ENCODE measurements around the gene FRMD4A.

The FRMD4A gene

GRCh38 chr10:14330388-14331061 lies at the start of gene FRMD4A:
FRMD4A (minus strand) TSS chr10:14330924.
- Mint-ChIP-seq H3K36me3 (ENCODE audit: low read depth) (no peaks in the 10 kb centered on the region), H3K9me3 (no peaks in the 10 kb centered on the region), H3K4me3 (no peak within 1 kb of the TSS), H3K27me3 (ENCODE audit: low read depth) (peaks cover 48% of the 10 kb centered on the region), H3K4me1 (ENCODE audit: low read depth) (no peaks in the 10 kb centered on the region), H3K27ac (no peak within 1 kb of the TSS)

DNA sequence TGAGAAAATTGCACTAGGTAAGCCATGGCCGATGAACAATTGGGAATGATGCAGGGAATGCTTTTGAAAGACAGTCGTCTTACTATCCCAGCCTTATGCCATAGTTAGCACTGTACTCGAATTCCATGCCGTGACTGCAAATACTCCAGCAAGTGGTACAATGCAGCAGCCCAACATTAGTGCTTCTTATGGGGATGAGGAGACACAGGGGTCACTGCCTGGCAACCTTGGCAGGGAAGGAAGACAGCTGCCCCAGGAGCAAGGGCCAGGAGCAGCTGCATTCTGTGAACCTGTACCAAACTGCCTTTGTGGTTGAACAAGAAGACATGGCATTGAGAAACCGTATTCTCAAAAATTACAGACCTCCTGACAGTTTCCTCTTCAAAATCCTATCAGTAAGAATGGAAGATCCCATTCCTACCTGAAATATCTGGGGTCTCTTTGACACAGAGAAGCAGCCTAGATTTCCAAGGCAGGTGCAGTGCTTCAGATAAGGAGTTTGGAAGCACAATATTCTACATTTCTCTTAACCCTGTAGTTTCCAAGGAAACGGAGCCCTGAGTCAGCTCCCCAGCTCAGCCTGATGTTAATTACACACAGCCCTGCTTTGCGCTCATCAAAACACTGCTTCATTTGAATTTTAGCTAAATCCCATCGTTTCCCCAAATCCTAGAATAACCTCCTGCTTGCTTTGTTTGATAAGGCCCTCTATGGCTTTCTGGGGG lies 49.0 kb upstream of the FRMD4A start:
- Mint-ChIP-seq H3K4me1 (ENCODE audit: low read depth) (peaks cover 2% of the 10 kb centered on the region), H3K4me3 (no peak overlapping the region), H3K27ac (no peak overlapping the region), H3K36me3 (ENCODE audit: low read depth) (no peaks in the 10 kb centered on the region), H3K27me3 (ENCODE audit: low read depth) (peaks cover 51% of the 10 kb centered on the region), H3K9me3 (no peaks in the 10 kb centered on the region)

- H3K4me1 Mint-ChIP-seq (ENCODE audit: low read depth): peaks cover 2% of the 10 kb centered on the region
- peaks cover 51% of the 10 kb centered on the region for H3K27me3 Mint-ChIP-seq (ENCODE audit: low read depth)
- H3K27ac Mint-ChIP-seq: no peak overlapping the region
- no peaks in the 10 kb centered on the region for H3K36me3 Mint-ChIP-seq (ENCODE audit: low read depth)
- no peaks in the 10 kb centered on the region for H3K9me3 Mint-ChIP-seq
- H3K4me3 Mint-ChIP-seq: no peak overlapping the region
Measured at GRCh38 chr10:14378387-14378960, 47.8 kb upstream of the FRMD4A start.

DNA sequence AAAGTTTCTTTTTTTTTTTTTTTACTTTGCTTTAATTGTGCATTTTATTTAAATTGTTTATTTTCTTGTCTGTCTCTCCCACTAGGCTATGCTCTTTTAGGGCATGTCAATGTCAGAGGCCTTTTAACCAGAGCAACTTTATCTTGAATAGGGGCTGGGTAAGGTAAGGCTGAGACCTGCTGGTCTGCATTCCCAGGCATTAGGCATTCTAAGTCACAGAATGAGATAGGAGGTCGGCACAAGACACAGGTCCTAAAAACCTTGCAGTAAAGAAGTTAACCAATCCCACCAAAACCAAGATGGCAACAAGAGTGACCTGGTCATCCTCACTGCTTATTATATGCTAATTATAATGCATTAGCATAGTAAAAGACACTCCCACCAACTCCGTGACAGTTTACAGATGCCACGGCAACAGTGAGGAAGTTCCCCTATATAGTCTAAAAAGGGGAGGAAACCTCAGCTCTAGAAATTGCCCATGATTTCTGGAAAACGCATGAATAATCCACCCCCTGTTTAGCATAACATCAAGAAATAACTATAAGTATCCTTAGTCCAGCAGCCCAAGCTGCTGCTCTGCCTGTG lies 47.0 kb upstream of the FRMD4A start:
- Mint-ChIP-seq H3K27me3 (ENCODE audit: low read depth) (peaks cover 51% of the 10 kb centered on the region), H3K27ac (no peak overlapping the region), H3K36me3 (ENCODE audit: low read depth) (no peaks in the 10 kb centered on the region), H3K4me3 (no peak overlapping the region), H3K9me3 (no peaks in the 10 kb centered on the region), H3K4me1 (ENCODE audit: low read depth) (peaks cover 2% of the 10 kb centered on the region)

DNA sequence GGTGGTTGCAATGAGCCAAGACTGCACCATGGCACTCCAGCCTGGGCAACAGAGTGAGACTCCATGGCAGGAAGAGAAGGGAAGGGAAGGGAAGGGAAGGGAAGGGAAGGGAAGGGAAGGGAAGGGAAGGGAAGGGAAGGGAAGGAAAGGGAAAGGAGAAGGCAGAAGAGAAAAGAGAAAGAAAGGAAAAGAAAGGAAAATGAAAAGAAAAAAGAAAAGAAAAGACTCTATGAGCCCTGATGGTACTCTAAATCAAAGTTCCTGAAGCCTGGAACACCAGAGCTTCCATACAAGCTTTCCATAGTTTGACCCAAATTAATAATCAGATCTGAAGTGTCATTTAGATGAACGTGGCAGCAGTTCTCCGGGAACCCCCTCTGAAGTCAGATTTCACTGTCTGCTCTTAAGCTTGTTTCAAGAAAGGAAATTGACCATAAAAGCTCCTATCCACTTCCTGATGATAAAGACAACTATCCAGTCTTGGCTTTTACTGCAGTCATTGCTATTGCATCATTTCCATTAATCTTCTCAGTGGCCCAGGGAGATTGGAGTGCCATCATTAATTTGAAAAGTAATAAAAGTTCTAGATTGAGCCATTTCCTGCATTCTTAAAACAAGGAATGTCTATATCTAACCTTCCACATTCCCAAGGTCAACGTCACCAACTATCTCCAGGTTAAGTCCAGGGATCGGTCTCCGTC lies 44.2 kb upstream of the FRMD4A start:
- Mint-ChIP-seq H3K27ac (no peak overlapping the region), H3K36me3 (ENCODE audit: low read depth) (no peaks in the 10 kb centered on the region), H3K27me3 (ENCODE audit: low read depth) (peaks cover 54% of the 10 kb centered on the region), H3K9me3 (no peaks in the 10 kb centered on the region), H3K4me1 (ENCODE audit: low read depth) (no peaks in the 10 kb centered on the region), H3K4me3 (no peak overlapping the region)

DNA sequence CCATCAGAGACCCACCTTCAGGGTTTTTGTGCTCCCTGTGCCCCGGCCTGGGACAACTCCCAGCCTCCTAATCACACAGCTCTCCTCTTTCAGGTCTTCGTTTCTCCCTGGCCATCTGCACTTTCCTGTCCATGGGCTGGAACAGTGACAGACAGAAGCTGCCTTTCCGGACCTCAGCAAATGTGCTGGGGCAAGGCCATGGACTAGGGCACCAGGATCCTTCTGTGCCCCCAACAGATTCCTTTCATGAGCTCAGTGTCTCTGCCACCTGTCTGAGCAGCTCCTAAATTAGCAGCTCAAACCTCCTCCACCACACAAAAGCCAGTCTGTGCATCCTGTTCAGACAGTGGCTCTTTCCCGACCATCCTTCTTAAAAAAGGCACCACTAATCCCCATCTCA lies 41.9 kb upstream of the FRMD4A start:
- Mint-ChIP-seq H3K4me1 (ENCODE audit: low read depth) (no peaks in the 10 kb centered on the region), H3K4me3 (no peak overlapping the region), H3K36me3 (ENCODE audit: low read depth) (no peaks in the 10 kb centered on the region), H3K27ac (no peak overlapping the region), H3K9me3 (no peaks in the 10 kb centered on the region), H3K27me3 (ENCODE audit: low read depth) (peaks cover 54% of the 10 kb centered on the region)

GRCh38 chr10:14371581-14371980 lies 40.9 kb upstream of the FRMD4A start:
- Mint-ChIP-seq H3K27ac (no peak overlapping the region), H3K9me3 (no peaks in the 10 kb centered on the region), H3K27me3 (ENCODE audit: low read depth) (peaks cover 46% of the 10 kb centered on the region), H3K4me3 (no peak overlapping the region), H3K36me3 (ENCODE audit: low read depth) (no peaks in the 10 kb centered on the region), H3K4me1 (ENCODE audit: low read depth) (no peaks in the 10 kb centered on the region)

- Mint-ChIP-seq H3K27me3 (ENCODE audit: low read depth) (peaks cover 42% of the 10 kb centered on the region), H3K27ac (no peak overlapping the region)
Measured at GRCh38 chr10:14370894-14371293, 40.2 kb upstream of the FRMD4A start.

GRCh38 chr10:14369906-14370305 lies 39.2 kb upstream of the FRMD4A start:
- no peak overlapping the region for H3K27ac Mint-ChIP-seq
- peaks cover 32% of the 10 kb centered on the region for H3K27me3 Mint-ChIP-seq (ENCODE audit: low read depth)
- H3K4me1 Mint-ChIP-seq (ENCODE audit: low read depth): no peaks in the 10 kb centered on the region
- H3K36me3 Mint-ChIP-seq (ENCODE audit: low read depth): no peaks in the 10 kb centered on the region
- H3K4me3 Mint-ChIP-seq: no peak overlapping the region
- H3K9me3 Mint-ChIP-seq: no peaks in the 10 kb centered on the region

More at GRCh38 chr10:14370894-14371293, 40.2 kb upstream of the FRMD4A start:
- Mint-ChIP-seq H3K36me3 (ENCODE audit: low read depth) (no peaks in the 10 kb centered on the region), H3K4me1 (ENCODE audit: low read depth) (no peaks in the 10 kb centered on the region), H3K9me3 (no peaks in the 10 kb centered on the region), H3K4me3 (no peak overlapping the region)

- H3K27ac Mint-ChIP-seq: no peak overlapping the region
- no peaks in the 10 kb centered on the region for H3K4me1 Mint-ChIP-seq (ENCODE audit: low read depth)
- no peaks in the 10 kb centered on the region for H3K36me3 Mint-ChIP-seq (ENCODE audit: low read depth)
- no peaks in the 10 kb centered on the region for H3K9me3 Mint-ChIP-seq
- H3K4me3 Mint-ChIP-seq: no peak overlapping the region
- peaks cover 33% of the 10 kb centered on the region for H3K27me3 Mint-ChIP-seq (ENCODE audit: low read depth)
Measured at GRCh38 chr10:14366760-14367159, 36.0 kb upstream of the FRMD4A start.

- no peaks in the 10 kb centered on the region for H3K9me3 Mint-ChIP-seq
- H3K27me3 Mint-ChIP-seq (ENCODE audit: low read depth): peaks cover 37% of the 10 kb centered on the region
- no peak overlapping the region for H3K27ac Mint-ChIP-seq
- no peaks in the 10 kb centered on the region for H3K36me3 Mint-ChIP-seq (ENCODE audit: low read depth)
- no peaks in the 10 kb centered on the region for H3K4me1 Mint-ChIP-seq (ENCODE audit: low read depth)
- no peak overlapping the region for H3K4me3 Mint-ChIP-seq
Measured at GRCh38 chr10:14365266-14365665, 34.5 kb upstream of the FRMD4A start.

DNA sequence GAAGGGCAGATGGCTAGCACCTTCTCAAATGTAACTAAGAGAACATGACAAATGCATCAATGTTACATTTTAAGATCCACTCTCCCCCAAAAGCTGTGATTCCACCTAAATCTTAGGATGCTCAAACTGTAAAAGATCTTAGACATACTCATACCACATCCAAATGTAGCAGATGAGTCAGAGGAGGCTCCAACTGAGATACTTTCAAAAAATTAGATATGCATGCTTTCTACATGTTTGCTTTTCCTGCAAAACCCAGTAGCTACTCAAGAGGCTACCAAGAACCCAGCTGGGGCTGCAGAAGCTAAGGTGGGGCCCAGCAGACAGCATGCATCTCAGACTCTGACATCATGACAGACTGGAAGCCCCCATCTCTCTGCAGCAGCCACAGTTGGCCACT lies 31.4 kb upstream of the FRMD4A start:
- no peak overlapping the region for H3K4me3 Mint-ChIP-seq
- H3K27me3 Mint-ChIP-seq (ENCODE audit: low read depth): peaks cover 21% of the 10 kb centered on the region
- H3K9me3 Mint-ChIP-seq: no peaks in the 10 kb centered on the region
- H3K27ac Mint-ChIP-seq: no peak overlapping the region
- no peaks in the 10 kb centered on the region for H3K4me1 Mint-ChIP-seq (ENCODE audit: low read depth)
- no peaks in the 10 kb centered on the region for H3K36me3 Mint-ChIP-seq (ENCODE audit: low read depth)

- no peak overlapping the region for H3K4me3 Mint-ChIP-seq
- H3K36me3 Mint-ChIP-seq (ENCODE audit: low read depth): no peaks in the 10 kb centered on the region
- peaks cover 28% of the 10 kb centered on the region for H3K27me3 Mint-ChIP-seq (ENCODE audit: low read depth)
- H3K9me3 Mint-ChIP-seq: no peaks in the 10 kb centered on the region
- H3K27ac Mint-ChIP-seq: no peak overlapping the region
- no peaks in the 10 kb centered on the region for H3K4me1 Mint-ChIP-seq (ENCODE audit: low read depth)
Measured at GRCh38 chr10:14360961-14361360, 30.2 kb upstream of the FRMD4A start.

GRCh38 chr10:14360515-14360914 lies 29.8 kb upstream of the FRMD4A start:
- Mint-ChIP-seq H3K36me3 (ENCODE audit: low read depth) (no peaks in the 10 kb centered on the region), H3K27me3 (ENCODE audit: low read depth) (peaks cover 31% of the 10 kb centered on the region), H3K4me1 (ENCODE audit: low read depth) (no peaks in the 10 kb centered on the region), H3K4me3 (no peak overlapping the region), H3K27ac (no peak overlapping the region), H3K9me3 (no peaks in the 10 kb centered on the region)

Data from T-helper 1 cell treated with Interleukin-12 subunit alpha and Interleukin-12 subunit beta and Interleukin-4 antibody, amounts not matched to agents 30 μg/mL and 1 μg/mL, for 36 hours (primary cell).